Upper lobe of left lung (tissue), 6 donors: ENCODE measurements around the gene DLGAP5. TPM values are rescaled to one million over a fixed set of nuclear protein-coding genes. Genes with fewer than 3 reads are reported as not detected.
A peak's percentile ranks its signal among the peaks of the same experiment; 100 is the strongest.

ENCODE experiments used
- ATAC-seq, 2 donors: fragments of 200-7000 bp; cut with Tn5 transposase; one replicate each; pipeline ENCODE4 v1.9.1; 2022; ENCODE audit warnings: mild to moderate bottlenecking in 2 of 2, moderate library complexity in 2 of 2; ENCODE audit not compliant: low FRiP score in 2 of 2
- DNase-seq, 2 donors: peaks; one replicate each; pipeline ENCODE4 v3.0.0-alpha.2; 2019 to 2020
- H3K27ac ChIP-seq, 4 donors: fragments of 200-600 bp; sonication (generic); one replicate each; pipeline ENCODE4 v1.5.1; 2016 to 2019
- H3K27me3 ChIP-seq, 4 donors: fragments of 200-600 bp; sonication (generic); one replicate each; pipeline ENCODE4 v1.5.1; 2017 to 2019
- H3K36me3 ChIP-seq, 4 donors: fragments of 200-600 bp; sonication (generic); one replicate each; pipeline ENCODE4 v1.5.1; 2016 to 2019
- H3K4me1 ChIP-seq, 4 donors: fragments of 200-600 bp; sonication (generic); one replicate each; pipeline ENCODE4 v1.5.1; 2018 to 2019
- H3K4me3 ChIP-seq, 4 donors: fragments of 200-600 bp; sonication (generic); one replicate each; pipeline ENCODE4 v1.5.1; 2017 to 2019; ENCODE audit warnings: mild to moderate bottlenecking in 2 of 4, moderate library complexity in 1 of 4
- H3K9me3 ChIP-seq, 4 donors: fragments of 200-600 bp; sonication (generic); one replicate each; pipeline ENCODE4 v1.5.1; 2018 to 2019
- EP300 ChIP-seq, 4 donors: sonication (generic); formaldehyde crosslinking; IDR thresholded peaks; one replicate each; pipeline ENCODE4 v1.5.1; 2017; ENCODE audit warnings: antibody characterized with exemption in 4 of 4, control low read depth in 2 of 4
- POLR2A ChIP-seq, 4 donors: fragments of 450-650 bp; IDR thresholded peaks; one replicate each; pipeline ENCODE4 v1.5.1; 2016 to 2017; ENCODE audit warnings: antibody characterized with exemption in 4 of 4, mild to moderate bottlenecking in 2 of 4
- POLR2AphosphoS5 ChIP-seq, 2 donors: sonication (generic); formaldehyde crosslinking; IDR thresholded peaks; one replicate each; pipeline ENCODE4 v1.5.1; 2017; ENCODE audit warnings: antibody characterized with exemption in 2 of 2
- WGBS, 2 donors: methylation state at CpG; one replicate each; pipeline ENCODE4 v1.1.5; 2017 to 2018; 5-methylcytosine and 5-hydroxymethylcytosine counted together
- total RNA-seq, 6 donors: library from RNA; depleted of rRNA in 4 of 6; stranded (reverse); fragments of >200 nt in 4 of 6; gene quantifications; one replicate each; pipeline versions ENCODE4 v1.1.0 to v1.2.1, GENCODE V29; 2016 to 2021
- TF ChIP-seq, protein P1 (sequence below), 6 experiments: fragments of 450-650 bp in 4 of 6; fragments of 200-600 bp in 2 of 6; sonication (generic) in 2 of 6; IDR thresholded peaks; one replicate each; pipeline ENCODE4 v1.5.1; 2016 to 2019; ENCODE audit warnings: antibody characterized with exemption in 6 of 6
- donor health status: DM: no; HTN: no; CAD: no; lungs with moderate emphysema.
- donor health status: DM: no; HTN: yes; CAD: no; lungs with severe emphysema.

The DLGAP5 gene
- total RNA-seq, 6 donors from 2014 or later: 0.39 to 1.6 (median 0.87) TPM; not detected in 2

DNA sequence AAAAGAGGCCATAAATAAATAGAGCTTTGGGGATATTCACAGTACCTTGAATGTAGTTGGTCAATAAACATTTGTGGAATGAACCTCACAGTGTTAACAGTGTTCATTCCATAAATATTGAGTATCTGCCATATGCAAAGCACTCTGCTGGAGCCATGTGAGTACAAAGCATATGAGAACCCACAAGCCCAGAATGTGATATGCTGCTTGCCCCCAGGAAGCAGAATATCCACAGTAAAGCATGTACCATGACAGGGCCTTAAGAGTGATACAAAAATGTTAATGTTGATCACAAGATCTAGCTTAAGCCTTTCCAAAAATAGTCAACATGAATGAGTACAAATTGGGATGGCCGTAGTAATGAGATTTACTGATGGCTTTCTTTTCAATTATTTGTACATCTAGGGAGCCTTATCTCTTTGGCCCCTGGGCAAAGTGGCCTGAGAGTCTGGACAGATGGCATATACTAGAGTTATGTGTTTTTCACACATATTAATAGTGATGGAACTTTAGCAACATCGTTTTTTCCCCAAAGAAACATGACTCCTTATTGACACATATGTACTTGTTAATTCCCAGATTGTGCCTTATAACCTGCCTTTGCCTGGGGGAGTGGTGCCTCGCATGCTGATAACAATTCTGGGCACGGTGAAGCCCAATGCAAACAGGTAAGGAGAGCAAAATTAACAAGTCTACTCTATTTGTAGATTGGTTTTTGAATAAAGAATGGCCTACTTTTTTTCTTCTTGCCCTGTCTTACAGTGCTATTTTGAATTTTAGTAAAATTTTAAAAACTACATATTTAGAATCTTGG is 51.5 kb downstream of the DLGAP5 start:
- peaks cover 56 to 69% (median 62%) of the 10 kb centered on the region in 4 donors for H3K36me3 ChIP-seq

DNA sequence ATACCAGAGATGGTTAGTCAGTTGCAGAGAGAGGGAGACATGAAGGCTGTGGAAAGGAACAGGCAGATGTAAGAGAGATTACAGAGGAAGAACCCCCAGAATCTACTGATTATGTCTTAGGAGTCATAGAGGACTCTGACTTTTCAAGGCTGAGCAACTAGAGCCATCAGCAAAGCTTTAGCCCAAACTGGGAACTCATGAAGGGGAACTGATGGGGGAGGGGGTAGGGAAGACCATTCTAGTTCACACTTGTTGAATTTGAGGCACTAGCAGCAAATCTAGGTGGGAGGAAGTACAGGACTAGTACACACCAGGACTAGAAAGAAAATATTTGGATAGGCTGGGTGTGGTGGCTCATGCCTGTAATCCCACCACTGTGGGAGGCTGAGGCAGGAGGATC is 52.2 kb downstream of the DLGAP5 start:
- Histone ChIP-seq H3K4me1 (peaks cover 16 to 46% (median 32%) of the 10 kb centered on the region in 4 donors), H3K9me3 (no peaks in the 10 kb centered on the region), H3K27ac (peak overlapping the region in 1 of 4 donors; percentile 0), H3K36me3 (peaks cover 49 to 61% (median 55%) of the 10 kb centered on the region in 4 donors), H3K4me3 (no peak overlapping the region), H3K27me3 (no peaks in the 10 kb centered on the region)
- TF ChIP-seq POLR2AphosphoS5 (IDR thresholded peaks at IDR 0.05) (no peak), POLR2A (IDR thresholded peaks at IDR 0.05) (no peak), EP300 (IDR thresholded peaks at IDR 0.05) (no peak)
- TF ChIP-seq, protein P1, sequence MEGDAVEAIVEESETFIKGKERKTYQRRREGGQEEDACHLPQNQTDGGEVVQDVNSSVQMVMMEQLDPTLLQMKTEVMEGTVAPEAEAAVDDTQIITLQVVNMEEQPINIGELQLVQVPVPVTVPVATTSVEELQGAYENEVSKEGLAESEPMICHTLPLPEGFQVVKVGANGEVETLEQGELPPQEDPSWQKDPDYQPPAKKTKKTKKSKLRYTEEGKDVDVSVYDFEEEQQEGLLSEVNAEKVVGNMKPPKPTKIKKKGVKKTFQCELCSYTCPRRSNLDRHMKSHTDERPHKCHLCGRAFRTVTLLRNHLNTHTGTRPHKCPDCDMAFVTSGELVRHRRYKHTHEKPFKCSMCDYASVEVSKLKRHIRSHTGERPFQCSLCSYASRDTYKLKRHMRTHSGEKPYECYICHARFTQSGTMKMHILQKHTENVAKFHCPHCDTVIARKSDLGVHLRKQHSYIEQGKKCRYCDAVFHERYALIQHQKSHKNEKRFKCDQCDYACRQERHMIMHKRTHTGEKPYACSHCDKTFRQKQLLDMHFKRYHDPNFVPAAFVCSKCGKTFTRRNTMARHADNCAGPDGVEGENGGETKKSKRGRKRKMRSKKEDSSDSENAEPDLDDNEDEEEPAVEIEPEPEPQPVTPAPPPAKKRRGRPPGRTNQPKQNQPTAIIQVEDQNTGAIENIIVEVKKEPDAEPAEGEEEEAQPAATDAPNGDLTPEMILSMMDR (IDR thresholded peaks at IDR 0.05): no peak
- DNase-seq: no peak
- no peak for ATAC-seq

More for the DNA sequence above, 51.5 kb downstream of the DLGAP5 start:
- TF ChIP-seq POLR2A (IDR thresholded peaks at IDR 0.05): no peak
- TF ChIP-seq EP300 (IDR thresholded peaks at IDR 0.05): no peak
- TF ChIP-seq, protein P1 (IDR thresholded peaks at IDR 0.05): no peak
- no peak for TF ChIP-seq POLR2AphosphoS5 (IDR thresholded peaks at IDR 0.05)
- ATAC-seq (no peak), DNase-seq (no peak)
- no peaks in the 10 kb centered on the region for H3K27me3 ChIP-seq
- no peaks in the 10 kb centered on the region for H3K9me3 ChIP-seq
- 78 to 91% methylated on average over 4 of the region's 4 CpGs for WGBS, 2 donors
- no peak overlapping the region for H3K4me3 ChIP-seq
- no peak overlapping the region for H3K27ac ChIP-seq
- H3K4me1 ChIP-seq: peaks cover 16 to 39% (median 26%) of the 10 kb centered on the region in 4 donors

DNA sequence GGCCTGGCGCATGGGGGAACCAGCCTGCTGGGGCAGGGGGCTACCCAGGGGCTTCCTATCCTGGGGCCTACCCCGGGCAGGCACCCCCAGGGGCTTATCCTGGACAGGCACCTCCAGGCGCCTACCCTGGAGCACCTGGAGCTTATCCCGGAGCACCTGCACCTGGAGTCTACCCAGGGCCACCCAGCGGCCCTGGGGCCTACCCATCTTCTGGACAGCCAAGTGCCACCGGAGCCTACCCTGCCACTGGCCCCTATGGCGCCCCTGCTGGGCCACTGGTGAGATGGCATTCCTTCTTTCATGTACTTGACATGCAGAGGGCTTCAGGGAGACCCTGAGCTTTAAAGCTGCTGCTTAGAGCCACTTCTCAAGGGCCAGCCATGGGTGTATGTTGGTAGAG is 53.3 kb downstream of the DLGAP5 start:
- DNase-seq (peak in 1 of 2 donors; percentile 56), ATAC-seq (no peak)
- Histone ChIP-seq H3K4me1 (peaks cover 16 to 56% (median 38%) of the 10 kb centered on the region in 4 donors), H3K27me3 (no peaks in the 10 kb centered on the region), H3K36me3 (peaks cover 44 to 51% (median 45%) of the 10 kb centered on the region in 4 donors), H3K4me3 (no peak overlapping the region), H3K9me3 (no peaks in the 10 kb centered on the region), H3K27ac (peak overlapping the region in 3 of 4 donors; percentile 34 to 42 (median 35))
- 82 to 97% methylated on average over 3 to 7 of the region's 7 CpGs for WGBS, 2 donors
- TF ChIP-seq, protein P1 (IDR thresholded peaks at IDR 0.05): no peak
- TF ChIP-seq POLR2AphosphoS5 (IDR thresholded peaks at IDR 0.05) (no peak), POLR2A (IDR thresholded peaks at IDR 0.05) (no peak), EP300 (IDR thresholded peaks at IDR 0.05) (no peak)

DNA sequence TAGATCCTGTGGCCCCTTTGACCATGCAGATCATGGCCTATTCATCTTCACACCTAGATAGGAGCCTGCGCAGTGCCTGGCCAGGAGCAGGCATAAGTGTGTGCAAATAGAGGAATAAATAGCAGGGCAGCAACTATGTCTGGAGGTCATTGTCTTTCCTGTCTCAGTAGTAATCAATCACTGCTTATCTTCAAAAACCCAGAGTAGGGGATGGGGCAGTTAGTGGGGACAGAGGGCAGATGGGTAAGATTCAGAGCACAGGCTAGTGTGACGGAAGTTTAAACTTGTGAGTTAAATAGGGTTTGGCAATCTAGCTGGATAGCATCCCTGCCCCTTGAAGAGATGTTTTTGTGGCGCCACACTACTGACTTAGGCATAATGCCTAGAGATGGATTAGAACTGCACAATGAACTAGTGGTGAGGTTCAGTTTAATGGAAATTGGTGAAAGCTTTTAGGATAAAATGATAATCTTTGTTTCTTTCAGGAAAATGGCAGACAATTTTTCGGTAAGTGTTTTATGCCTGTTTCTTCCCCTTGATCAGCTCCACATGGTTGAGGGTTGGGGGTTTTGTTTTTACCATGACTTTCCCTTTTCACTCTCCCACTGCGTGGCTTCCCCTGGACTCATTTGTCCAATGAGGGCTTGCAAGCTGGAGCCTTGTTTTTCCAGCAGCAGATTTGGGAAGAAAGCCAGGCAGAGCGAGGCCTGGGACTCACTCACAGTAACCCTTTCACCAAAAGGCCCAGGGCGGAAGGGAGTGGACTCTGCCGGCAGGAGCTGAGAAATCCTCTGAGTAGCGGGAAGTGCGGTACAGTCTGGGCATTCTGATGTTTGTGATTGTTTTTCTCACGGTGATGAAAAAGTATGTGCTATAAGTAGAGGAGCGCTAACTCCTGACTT is 54.2 kb downstream of the DLGAP5 start:
- no peaks in the 10 kb centered on the region for H3K27me3 ChIP-seq
- DNase-seq: no peak
- H3K36me3 ChIP-seq: peaks cover 34 to 41% (median 37%) of the 10 kb centered on the region in 4 donors
- TF ChIP-seq, protein P1 (IDR thresholded peaks at IDR 0.05): no peak
- TF ChIP-seq POLR2AphosphoS5 (IDR thresholded peaks at IDR 0.05) (no peak), POLR2A (IDR thresholded peaks at IDR 0.05) (no peak), EP300 (IDR thresholded peaks at IDR 0.05) (no peak)
- 65 to 69% methylated on average over 12 of the region's 12 CpGs for WGBS, 2 donors
- no peak overlapping the region for H3K4me3 ChIP-seq
- peak overlapping the region; percentile 10 to 55 (median 34) for H3K27ac ChIP-seq
- ATAC-seq: peak in 1 of 2 donors; percentile 74
- H3K9me3 ChIP-seq: no peaks in the 10 kb centered on the region
- peaks cover 16 to 62% (median 43%) of the 10 kb centered on the region in 4 donors for H3K4me1 ChIP-seq
